IMR-90 (cell line): ENCODE data around the gene UCHL5. TPM values are rescaled to one million over a fixed set of nuclear protein-coding genes. Genes with fewer than 3 reads are reported as not detected.

Experiments
- ATAC-seq: fragments of 200-7000 bp; cut with Tn5 transposase; 2 replicates; pipeline ENCODE4 v1.9.1; 2020; ENCODE audit warnings: low read depth, mild to moderate bottlenecking, moderate library complexity
- BruUV-seq: library from RNA; stranded (reverse); fragments of 400-500 nt; replicated peaks from 2 replicates; lab custom pipeline; 2021; lab: Mats Ljungman, UMichigan
- CTCF ChIA-PET: fragments of 300-600 bp; formaldehyde crosslinking; extraction: SDS; loops from one replicate; lab custom pipeline; 2021; ENCODE audit warnings: antibody characterized with exemption; lab: Yijun Ruan, JAX
- POLR2A ChIA-PET: fragments of 300-600 bp; sonication (Branson Sonifier 250); formaldehyde crosslinking; loops from one replicate; lab custom pipeline; 2022; ENCODE audit warnings: antibody characterized with exemption; ENCODE audit not compliant: unreplicated experiment; lab: Charles Lee
- DNase-seq: peaks from one replicate; pipeline ENCODE4 v3.0.0; 2013
- H2AFZ ChIP-seq: replicated peaks from 2 replicates; pipeline ENCODE3; 2013; ENCODE audit warnings: low read length, mild to moderate bottlenecking; ENCODE audit not compliant: poor library complexity
- H2AK5ac ChIP-seq: 2 replicates; pipeline ENCODE4 v1.6.1; 2013; ENCODE audit warnings: low read depth, low read length, inconsistent platforms
- H2AK9ac ChIP-seq: replicated peaks from 2 replicates; pipeline ENCODE3; 2013; ENCODE audit warnings: mild to moderate bottlenecking, low read depth, low read length, moderate library complexity; ENCODE audit not compliant: poor library complexity
- H2BK120ac ChIP-seq: 2 replicates; pipeline ENCODE4 v1.6.1; 2013; ENCODE audit warnings: low read depth, low read length, inconsistent platforms
- H2BK15ac ChIP-seq: 3 replicates; pipeline ENCODE4 v1.6.1; 2013; ENCODE audit warnings: low read depth, low read length, inconsistent platforms
- H2BK20ac ChIP-seq: 2 replicates; pipeline ENCODE4 v1.6.1; 2013; ENCODE audit warnings: low read depth, mild to moderate bottlenecking, inconsistent platforms, low read length, moderate library complexity
- H2BK5ac ChIP-seq: 2 replicates; pipeline ENCODE4 v1.6.1; 2013; ENCODE audit warnings: mild to moderate bottlenecking, low read depth, low read length, inconsistent platforms; ENCODE audit not compliant: poor library complexity, severe bottlenecking
- H3K14ac ChIP-seq: replicated peaks from 2 replicates; pipeline ENCODE4 v1.6.1; 2013; ENCODE audit warnings: low read depth, low read length, inconsistent platforms
- H3K18ac ChIP-seq: 2 replicates; pipeline ENCODE4 v1.6.1; 2013; ENCODE audit warnings: low read depth, low read length, control low read depth
- H3K23ac ChIP-seq: 2 replicates; pipeline ENCODE4 v1.6.1; 2013; ENCODE audit warnings: low read depth, low read length, inconsistent platforms
- H3K27ac ChIP-seq: 2 replicates; pipeline ENCODE4 v1.5.1; 2013; ENCODE audit warnings: mild to moderate bottlenecking, control low read depth, low read length; ENCODE audit not compliant: insufficient read depth
- H3K27me3 ChIP-seq: 2 replicates; pipeline ENCODE4 v1.6.1; 2013; ENCODE audit warnings: low read length; ENCODE audit not compliant: control insufficient read depth, insufficient read depth
- H3K36me3 ChIP-seq: 2 replicates; pipeline ENCODE4 v1.6.1; 2013; ENCODE audit warnings: low read length, mixed read lengths; ENCODE audit not compliant: control insufficient read depth, insufficient read depth
- H3K4ac ChIP-seq: 2 replicates; pipeline ENCODE4 v1.6.1; 2013; ENCODE audit warnings: low read depth, low read length, inconsistent platforms
- H3K4me1 ChIP-seq: 2 replicates; pipeline ENCODE4 v1.6.1; 2013; ENCODE audit warnings: low read length, mixed read lengths; ENCODE audit not compliant: control insufficient read depth, insufficient read depth
- H3K4me2 ChIP-seq: 2 replicates; pipeline ENCODE4 v1.6.1; 2013; ENCODE audit warnings: low read depth, mild to moderate bottlenecking, control low read depth, low read length, moderate library complexity
- H3K4me3 ChIP-seq: 2 replicates; pipeline ENCODE4 v1.5.1; 2013; ENCODE audit warnings: low read depth, mild to moderate bottlenecking, control low read depth, low read length, moderate library complexity; ENCODE audit not compliant: insufficient read depth
- H3K56ac ChIP-seq: 2 replicates; pipeline ENCODE4 v1.6.1; 2013; ENCODE audit warnings: low read length, inconsistent platforms; ENCODE audit not compliant: insufficient read depth; ENCODE audit errors: extremely low read depth
- H3K79me1 ChIP-seq, 2 experiments: 2 replicates each; pipeline ENCODE4 v1.6.1; 2013; ENCODE audit warnings: low read length in 2 of 2, inconsistent platforms in 1 of 2, low read depth in 1 of 2
- H3K9ac ChIP-seq: 2 replicates; pipeline ENCODE4 v1.6.1; 2013; ENCODE audit warnings: low read depth, low read length, control low read depth
- H3K9me1 ChIP-seq: 2 replicates; pipeline ENCODE4 v1.6.1; 2013; ENCODE audit warnings: low read length, inconsistent platforms; ENCODE audit not compliant: insufficient read depth
- H3K9me3 ChIP-seq: 2 replicates; pipeline ENCODE4 v1.6.1; 2013; ENCODE audit warnings: low read length; ENCODE audit not compliant: control insufficient read depth, insufficient read depth
- H4K20me1 ChIP-seq: 2 replicates; pipeline ENCODE4 v1.6.1; 2013; ENCODE audit warnings: low read length, inconsistent platforms; ENCODE audit not compliant: insufficient read depth
- H4K5ac ChIP-seq: 2 replicates; pipeline ENCODE4 v1.6.1; 2013; ENCODE audit warnings: mild to moderate bottlenecking, low read depth, low read length, control low read depth
- H4K8ac ChIP-seq, 2 experiments: 2 replicates each; pipeline ENCODE4 v1.6.1; 2013; ENCODE audit warnings: low read depth in 2 of 2, low read length in 2 of 2, control low read depth in 1 of 2, inconsistent platforms in 1 of 2
- H4K91ac ChIP-seq: 2 replicates; pipeline ENCODE4 v1.6.1; 2013; ENCODE audit warnings: low read depth, low read length, inconsistent platforms; ENCODE audit not compliant: insufficient read depth
- BHLHE40 ChIP-seq: fragments of 150-350 bp; IDR thresholded peaks from 2 replicates; pipeline ENCODE4 v1.6.1; 2016; ENCODE audit warnings: mild to moderate bottlenecking, low read depth, low read length
- CEBPB ChIP-seq: IDR thresholded peaks from 2 replicates; pipeline ENCODE4 v1.6.1; 2012; ENCODE audit warnings: low read depth, low read length, improper control_type of control experiment
- CHD1 ChIP-seq: IDR thresholded peaks from 2 replicates; pipeline ENCODE4 v1.6.1; 2012; ENCODE audit warnings: low read depth, low read length, improper control_type of control experiment
- FOS ChIP-seq: fragments of 150-350 bp; IDR thresholded peaks from 2 replicates; pipeline ENCODE4 v1.6.1; 2016; ENCODE audit warnings: low read depth, low read length
- MAFK ChIP-seq: IDR thresholded peaks from 2 replicates; pipeline ENCODE4 v1.6.1; 2012; ENCODE audit warnings: low read depth, low read length, improper control_type of control experiment
- MAZ ChIP-seq: IDR thresholded peaks from 2 replicates; pipeline ENCODE4 v1.6.1; 2012; ENCODE audit warnings: low read depth, mild to moderate bottlenecking, low read length, improper control_type of control experiment, moderate library complexity, borderline replicate concordance
- MXI1 ChIP-seq: IDR thresholded peaks from 2 replicates; pipeline ENCODE4 v1.6.1; 2012; ENCODE audit warnings: low read depth, mild to moderate bottlenecking, low read length, moderate library complexity, borderline replicate concordance
- NFE2L2 ChIP-seq: fragments of 150-350 bp; IDR thresholded peaks from 2 replicates; pipeline ENCODE4 v1.6.1; 2016; ENCODE audit warnings: low read depth, mild to moderate bottlenecking, low read length
- POLR2A ChIP-seq: IDR thresholded peaks from 2 replicates; pipeline ENCODE4 v1.6.1; 2012; ENCODE audit warnings: mild to moderate bottlenecking, low read depth, low read length
- RAD21 ChIP-seq: IDR thresholded peaks from 2 replicates; pipeline ENCODE4 v1.6.1; 2012; ENCODE audit warnings: low read length, improper control_type of control experiment
- RCOR1 ChIP-seq: IDR thresholded peaks from 2 replicates; pipeline ENCODE4 v1.6.1; 2012; ENCODE audit warnings: mild to moderate bottlenecking, low read length, improper control_type of control experiment; ENCODE audit not compliant: insufficient replicate concordance
- RFX5 ChIP-seq: IDR thresholded peaks from 2 replicates; pipeline ENCODE4 v1.8.0; 2012; ENCODE audit warnings: low read depth, mild to moderate bottlenecking, low read length, moderate library complexity
- SMC3 ChIP-seq: fragments of 150-350 bp; IDR thresholded peaks from 2 replicates; pipeline ENCODE4 v1.6.1; 2016; ENCODE audit warnings: low read depth, mild to moderate bottlenecking, antibody characterized with exemption, low read length, moderate library complexity
- WGBS, 2 experiments: methylation state at CpG; one replicate each; pipeline versions ENCODE4 v1.1.5 to v1.1.7; 2013; ENCODE audit warnings: missing lambda C conversion rate in 2 of 2; ENCODE audit not compliant: insufficient read length in 1 of 2; ENCODE audit errors: extremely low coverage in 2 of 2; 5-methylcytosine and 5-hydroxymethylcytosine counted together
- dilution Hi-C: fragments of 300-500 bp; cut with HindIII; formaldehyde crosslinking; loops from one replicate; pipeline ENCODE4 v1.14.3; 2018; ENCODE audit warnings: low sequenced_read_pairs; ENCODE audit not compliant: unreplicated experiment
- in situ Hi-C: fragments of 300-500 bp; cut with MboI; formaldehyde crosslinking; loops from 3 replicates; pipeline ENCODE4 v1.14.3; 2019; ENCODE audit warnings: low sequenced_read_pairs, inconsistent platforms, mixed read lengths
- intact Hi-C: fragments of 100-400 bp; cut with micrococcal nuclease; formaldehyde crosslinking; loops from 2 replicates; pipeline ENCODE4 v1.10.0; 2022
- polyA plus RNA-seq, 3 experiments: library from polyadenylated mRNA; depleted of rRNA; stranded (reverse); fragments of >200 nt; gene quantifications; 2 replicates each; pipeline ENCODE4 v1.2.3, GENCODE V29; 2012; ENCODE audit warnings: low replicate concordance in 1 of 3
- total RNA-seq: library from RNA; depleted of rRNA; stranded (reverse); fragments of >200 nt; gene quantifications from 2 replicates; pipeline ENCODE4 v1.2.3, GENCODE V29; 2012
- TF ChIP-seq, protein P1 (sequence below): conservative IDR thresholded peaks from 2 replicates; pipeline ENCODE4 v1.5.1; 2012; ENCODE audit warnings: mild to moderate bottlenecking, low read depth, low read length, improper control_type of control experiment
- TF ChIP-seq, protein P2 (sequence below): fragments of 150-350 bp; IDR thresholded peaks from 2 replicates; pipeline ENCODE4 v1.6.1; 2017; ENCODE audit warnings: mild to moderate bottlenecking, antibody characterized with exemption, low read length, low read depth
- TF ChIP-seq, protein P3 (sequence below): fragments of 150-350 bp; IDR thresholded peaks from 2 replicates; pipeline ENCODE4 v1.6.1; 2016; ENCODE audit warnings: low read depth, mild to moderate bottlenecking, low read length, moderate library complexity, borderline replicate concordance

The UCHL5 gene
- total and polyA plus RNA-seq, 2 of the 4 experiments (the other 2 are of a cell fraction), result 12.9 to 18.4 TPM

DNA sequence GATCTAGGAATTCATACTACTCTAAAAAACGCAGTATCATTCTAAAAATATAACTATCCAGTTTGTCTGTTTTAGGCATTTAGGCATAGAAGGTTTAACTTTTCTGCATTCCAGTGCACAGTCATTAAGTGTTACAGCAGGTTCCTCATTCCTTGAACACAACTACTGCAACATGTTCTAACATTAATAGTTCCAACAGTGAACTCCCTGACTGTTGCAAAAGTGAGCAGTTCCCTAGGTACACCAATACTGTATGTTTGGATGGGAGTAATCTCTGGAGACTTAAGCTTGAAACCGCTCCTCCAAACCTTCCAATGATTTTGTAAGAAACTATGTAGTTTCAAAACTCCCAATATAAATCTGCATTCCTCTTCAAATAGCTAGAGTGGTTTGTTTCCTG lies 46.2 kb downstream of the UCHL5 start:
- peak; percentile 74 for DNase-seq
- H3K9me3 ChIP-seq, result no peaks in the 10 kb centered on the region
- no TSS peak for BruUV-seq
- WGBS, 2 experiments, result no CpG with 5 or more reads among the region's 2 CpGs
- no peak overlapping the region for H4K91ac ChIP-seq
- H4K5ac ChIP-seq, result no peak overlapping the region
- H2BK20ac ChIP-seq, result peak overlapping the region; percentile 39; the same call in 1 of the 2 replicates
- H3K79me1 ChIP-seq, result no peaks in the 10 kb centered on the region
- CTCF ChIA-PET, result interaction anchor here (0.6 kb wide), 1 partner anchor 153 kb away, joined by 3 read pairs; no protein-coding TSS in a partner anchor
- in situ Hi-C loops, result no loop called here
- dilution Hi-C loops, result loop anchor here (25.0 kb wide), 2 partner anchors 201 to 526 kb away; partner anchors contain the start of gene RGS2
- TF ChIP-seq, protein P1, sequence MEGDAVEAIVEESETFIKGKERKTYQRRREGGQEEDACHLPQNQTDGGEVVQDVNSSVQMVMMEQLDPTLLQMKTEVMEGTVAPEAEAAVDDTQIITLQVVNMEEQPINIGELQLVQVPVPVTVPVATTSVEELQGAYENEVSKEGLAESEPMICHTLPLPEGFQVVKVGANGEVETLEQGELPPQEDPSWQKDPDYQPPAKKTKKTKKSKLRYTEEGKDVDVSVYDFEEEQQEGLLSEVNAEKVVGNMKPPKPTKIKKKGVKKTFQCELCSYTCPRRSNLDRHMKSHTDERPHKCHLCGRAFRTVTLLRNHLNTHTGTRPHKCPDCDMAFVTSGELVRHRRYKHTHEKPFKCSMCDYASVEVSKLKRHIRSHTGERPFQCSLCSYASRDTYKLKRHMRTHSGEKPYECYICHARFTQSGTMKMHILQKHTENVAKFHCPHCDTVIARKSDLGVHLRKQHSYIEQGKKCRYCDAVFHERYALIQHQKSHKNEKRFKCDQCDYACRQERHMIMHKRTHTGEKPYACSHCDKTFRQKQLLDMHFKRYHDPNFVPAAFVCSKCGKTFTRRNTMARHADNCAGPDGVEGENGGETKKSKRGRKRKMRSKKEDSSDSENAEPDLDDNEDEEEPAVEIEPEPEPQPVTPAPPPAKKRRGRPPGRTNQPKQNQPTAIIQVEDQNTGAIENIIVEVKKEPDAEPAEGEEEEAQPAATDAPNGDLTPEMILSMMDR, result no peak
- TF ChIP-seq POLR2A (no peak), MXI1 (no peak), RCOR1 (no peak), MAZ (no peak), FOS (no peak), CHD1 (no peak), BHLHE40 (no peak), CEBPB (no peak; the same call in 1 of the 2 replicates), RAD21 (no peak), RFX5 (no peak), SMC3 (no peak), NFE2L2 (no peak), MAFK (no peak)
- TF ChIP-seq, protein P2, sequence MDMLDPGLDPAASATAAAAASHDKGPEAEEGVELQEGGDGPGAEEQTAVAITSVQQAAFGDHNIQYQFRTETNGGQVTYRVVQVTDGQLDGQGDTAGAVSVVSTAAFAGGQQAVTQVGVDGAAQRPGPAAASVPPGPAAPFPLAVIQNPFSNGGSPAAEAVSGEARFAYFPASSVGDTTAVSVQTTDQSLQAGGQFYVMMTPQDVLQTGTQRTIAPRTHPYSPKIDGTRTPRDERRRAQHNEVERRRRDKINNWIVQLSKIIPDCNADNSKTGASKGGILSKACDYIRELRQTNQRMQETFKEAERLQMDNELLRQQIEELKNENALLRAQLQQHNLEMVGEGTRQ, result no peak
- TF ChIP-seq, protein P3, sequence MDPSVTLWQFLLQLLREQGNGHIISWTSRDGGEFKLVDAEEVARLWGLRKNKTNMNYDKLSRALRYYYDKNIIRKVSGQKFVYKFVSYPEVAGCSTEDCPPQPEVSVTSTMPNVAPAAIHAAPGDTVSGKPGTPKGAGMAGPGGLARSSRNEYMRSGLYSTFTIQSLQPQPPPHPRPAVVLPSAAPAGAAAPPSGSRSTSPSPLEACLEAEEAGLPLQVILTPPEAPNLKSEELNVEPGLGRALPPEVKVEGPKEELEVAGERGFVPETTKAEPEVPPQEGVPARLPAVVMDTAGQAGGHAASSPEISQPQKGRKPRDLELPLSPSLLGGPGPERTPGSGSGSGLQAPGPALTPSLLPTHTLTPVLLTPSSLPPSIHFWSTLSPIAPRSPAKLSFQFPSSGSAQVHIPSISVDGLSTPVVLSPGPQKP, result no peak
- H3K4me1 ChIP-seq, result peaks cover 2% of the 10 kb centered on the region
- no peak overlapping the region for H3K9ac ChIP-seq
- intact Hi-C loops, result loop anchor here (2.0 kb wide), 1 partner anchor 108 kb away; no protein-coding TSS in a partner anchor
- no peak overlapping the region for H3K14ac ChIP-seq
- ATAC-seq, result peak; percentile 94
- no peak overlapping the region for H4K8ac ChIP-seq
- POLR2A ChIA-PET, result no interaction called here
- no peak overlapping the region for H3K4me3 ChIP-seq
- H3K4me2 ChIP-seq, result no peak overlapping the region
- no peak overlapping the region for H2BK120ac ChIP-seq
- H3K4ac ChIP-seq, result no peak overlapping the region
- no peak overlapping the region for H2BK15ac ChIP-seq
- peak overlapping the region; percentile 69 for H2BK5ac ChIP-seq
- H4K20me1 ChIP-seq, result no peaks in the 10 kb centered on the region
- H3K23ac ChIP-seq, result 0 out of 2 replicates have a peak overlapping the region, but pooled peaks have one; percentile 59
- no peak overlapping the region for H2AFZ ChIP-seq
- H3K9me1 ChIP-seq, result no peaks in the 10 kb centered on the region
- no peak overlapping the region for H2AK9ac ChIP-seq
- H3K27me3 ChIP-seq, result no peaks in the 10 kb centered on the region
- no peak overlapping the region for H3K18ac ChIP-seq
- no peaks in the 10 kb centered on the region for H3K36me3 ChIP-seq
- no peak overlapping the region for H2AK5ac ChIP-seq
- H3K56ac ChIP-seq, result no peak overlapping the region
- H3K27ac ChIP-seq, result no peak overlapping the region; the same call in 1 of the 2 replicates
